ENCODE results near the gene CHRNG. TPM values are rescaled to one million over a fixed set of nuclear protein-coding genes. Genes with fewer than 3 reads are reported as not detected.

The CHRNG gene
- total and polyA plus RNA-seq, 2 experiments from 2014 or later = not detected

DNA sequence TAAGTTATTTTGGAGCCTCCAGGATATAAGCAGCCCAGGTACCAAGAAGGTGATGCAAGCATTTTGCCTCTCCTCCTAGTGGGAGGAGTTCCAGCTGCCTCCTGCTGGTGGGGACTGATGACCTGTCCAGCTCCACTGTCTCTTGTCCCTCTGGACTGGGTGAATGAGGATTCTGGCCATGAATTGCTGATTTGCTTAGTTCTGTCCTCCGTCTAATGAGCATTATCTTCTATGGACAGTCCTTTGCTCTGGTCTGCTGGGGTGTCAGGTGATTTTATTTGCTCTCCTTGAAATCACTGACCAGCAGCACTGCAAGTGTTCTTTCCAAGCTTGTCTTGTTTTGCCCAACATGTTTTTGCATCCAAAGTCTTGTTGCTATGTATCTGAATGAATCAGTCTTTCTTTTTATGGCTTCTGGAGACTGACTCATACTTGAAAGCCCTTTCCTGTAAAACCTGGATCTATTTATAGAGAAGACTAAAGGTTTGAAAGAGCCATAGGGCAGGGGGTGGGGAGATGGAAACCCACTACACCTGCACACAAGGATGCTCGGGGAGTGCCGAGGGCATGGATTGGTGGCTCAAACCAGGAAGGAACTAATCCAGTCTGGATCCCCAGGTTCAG is 53.4 kb downstream of the CHRNG start:
- Mint-ChIP-seq H3K27ac (no peak overlapping the region), H3K27me3 (ENCODE audit: insufficient read depth, low read depth, poor library complexity) (peaks cover 2% of the 10 kb centered on the region), H3K4me3 (no peak overlapping the region), H3K9me3 (peaks cover 8% of the 10 kb centered on the region; the same call in 2 of the 3 replicates), H3K36me3 (ENCODE audit: low read depth) (peaks cover 6% of the 10 kb centered on the region; the same call in 2 of the 3 replicates), H3K4me1 (peaks cover 14% of the 10 kb centered on the region)
- DNase-seq (ENCODE audit: low spot score) (no peak), ATAC-seq (no peak)
- Histone ChIP-seq H3K36me3 (ENCODE audit: insufficient read depth) (no peaks in the 10 kb centered on the region), H3K27me3 (ENCODE audit: insufficient read depth) (no peaks in the 10 kb centered on the region), H3K4me3 (no peak overlapping the region), H3F3A (replicated peaks; ENCODE audit: low read depth) (no peaks in the 10 kb centered on the region), H3K79me2 (replicated peaks; ENCODE audit: insufficient read depth) (no peaks in the 10 kb centered on the region), H3K4me1 (ENCODE audit: insufficient read depth) (peaks cover 8% of the 10 kb centered on the region), H2AFZ (no peak overlapping the region), H3K27ac (ENCODE audit: low read depth) (no peak overlapping the region), H3K4me2 (no peak overlapping the region), H4K20me1 (replicated peaks; ENCODE audit: insufficient read depth) (no peaks in the 10 kb centered on the region), H3K9me2 (ENCODE audit: insufficient read depth) (0 out of 2 replicates have a peak, but pooled peaks cover 8% of the 10 kb centered on the region)
- TF ChIP-seq, protein P1, sequence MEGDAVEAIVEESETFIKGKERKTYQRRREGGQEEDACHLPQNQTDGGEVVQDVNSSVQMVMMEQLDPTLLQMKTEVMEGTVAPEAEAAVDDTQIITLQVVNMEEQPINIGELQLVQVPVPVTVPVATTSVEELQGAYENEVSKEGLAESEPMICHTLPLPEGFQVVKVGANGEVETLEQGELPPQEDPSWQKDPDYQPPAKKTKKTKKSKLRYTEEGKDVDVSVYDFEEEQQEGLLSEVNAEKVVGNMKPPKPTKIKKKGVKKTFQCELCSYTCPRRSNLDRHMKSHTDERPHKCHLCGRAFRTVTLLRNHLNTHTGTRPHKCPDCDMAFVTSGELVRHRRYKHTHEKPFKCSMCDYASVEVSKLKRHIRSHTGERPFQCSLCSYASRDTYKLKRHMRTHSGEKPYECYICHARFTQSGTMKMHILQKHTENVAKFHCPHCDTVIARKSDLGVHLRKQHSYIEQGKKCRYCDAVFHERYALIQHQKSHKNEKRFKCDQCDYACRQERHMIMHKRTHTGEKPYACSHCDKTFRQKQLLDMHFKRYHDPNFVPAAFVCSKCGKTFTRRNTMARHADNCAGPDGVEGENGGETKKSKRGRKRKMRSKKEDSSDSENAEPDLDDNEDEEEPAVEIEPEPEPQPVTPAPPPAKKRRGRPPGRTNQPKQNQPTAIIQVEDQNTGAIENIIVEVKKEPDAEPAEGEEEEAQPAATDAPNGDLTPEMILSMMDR (conservative IDR thresholded peaks at IDR 0.05; ENCODE audit: low read depth in 2 of 2) = peak in 1 of 2 experiments; percentile 19; a peak in 2 of 4 replicates
- no peak for TF ChIP-seq EZH2phosphoT487 (IDR thresholded peaks at IDR 0.05; ENCODE audit: unreplicated experiment)

GRCh38 chr2:232593982-232594381 is 54.5 kb downstream of the CHRNG start:
- Histone ChIP-seq H4K20me1 (replicated peaks; ENCODE audit: insufficient read depth) (no peaks in the 10 kb centered on the region), H3K36me3 (ENCODE audit: insufficient read depth) (no peaks in the 10 kb centered on the region), H3K4me2 (no peak overlapping the region), H3F3A (replicated peaks; ENCODE audit: low read depth) (no peaks in the 10 kb centered on the region), H2AFZ (no peak overlapping the region), H3K9me2 (ENCODE audit: insufficient read depth) (0 out of 2 replicates have a peak, but pooled peaks cover 8% of the 10 kb centered on the region), H3K4me3 (no peak overlapping the region), H3K27ac (ENCODE audit: low read depth) (no peak overlapping the region), H3K27me3 (ENCODE audit: insufficient read depth) (no peaks in the 10 kb centered on the region), H3K4me1 (ENCODE audit: insufficient read depth) (peaks cover 3% of the 10 kb centered on the region), H3K79me2 (replicated peaks; ENCODE audit: insufficient read depth) (no peaks in the 10 kb centered on the region)
- Mint-ChIP-seq H3K36me3 (ENCODE audit: low read depth) (peaks cover 6% of the 10 kb centered on the region; the same call in 2 of the 3 replicates), H3K4me3 (no peak overlapping the region), H3K9me3 (peaks cover 8% of the 10 kb centered on the region; the same call in 2 of the 3 replicates), H3K4me1 (peaks cover 11% of the 10 kb centered on the region), H3K27ac (no peak overlapping the region), H3K27me3 (ENCODE audit: insufficient read depth, low read depth, poor library complexity) (peaks cover 4% of the 10 kb centered on the region)
- no peak for DNase-seq (ENCODE audit: low spot score)
- no peak for ATAC-seq
- no peak for TF ChIP-seq EZH2 (IDR thresholded peaks at IDR 0.05; ENCODE audit: low read depth, unreplicated experiment)
- no peak for TF ChIP-seq CREB1 (CRISPR knock-in tag; IDR thresholded peaks at IDR 0.05; ENCODE audit: low read depth)
- TF ChIP-seq STAT1 (IDR thresholded peaks at IDR 0.05; ENCODE audit: unreplicated experiment) = no peak
- no peak for TF ChIP-seq POLR2AphosphoS5 (IDR thresholded peaks at IDR 0.05; ENCODE audit: low read depth)
- TF ChIP-seq EZH2phosphoT487 (IDR thresholded peaks at IDR 0.05; ENCODE audit: unreplicated experiment) = no peak
- TF ChIP-seq, protein P1 (conservative IDR thresholded peaks at IDR 0.05; ENCODE audit: low read depth in 2 of 2) = no peak
- no peak for TF ChIP-seq ZNF331 (CRISPR knock-in tag; IDR thresholded peaks at IDR 0.05; ENCODE audit: low read depth)
- TF ChIP-seq, protein P2, sequence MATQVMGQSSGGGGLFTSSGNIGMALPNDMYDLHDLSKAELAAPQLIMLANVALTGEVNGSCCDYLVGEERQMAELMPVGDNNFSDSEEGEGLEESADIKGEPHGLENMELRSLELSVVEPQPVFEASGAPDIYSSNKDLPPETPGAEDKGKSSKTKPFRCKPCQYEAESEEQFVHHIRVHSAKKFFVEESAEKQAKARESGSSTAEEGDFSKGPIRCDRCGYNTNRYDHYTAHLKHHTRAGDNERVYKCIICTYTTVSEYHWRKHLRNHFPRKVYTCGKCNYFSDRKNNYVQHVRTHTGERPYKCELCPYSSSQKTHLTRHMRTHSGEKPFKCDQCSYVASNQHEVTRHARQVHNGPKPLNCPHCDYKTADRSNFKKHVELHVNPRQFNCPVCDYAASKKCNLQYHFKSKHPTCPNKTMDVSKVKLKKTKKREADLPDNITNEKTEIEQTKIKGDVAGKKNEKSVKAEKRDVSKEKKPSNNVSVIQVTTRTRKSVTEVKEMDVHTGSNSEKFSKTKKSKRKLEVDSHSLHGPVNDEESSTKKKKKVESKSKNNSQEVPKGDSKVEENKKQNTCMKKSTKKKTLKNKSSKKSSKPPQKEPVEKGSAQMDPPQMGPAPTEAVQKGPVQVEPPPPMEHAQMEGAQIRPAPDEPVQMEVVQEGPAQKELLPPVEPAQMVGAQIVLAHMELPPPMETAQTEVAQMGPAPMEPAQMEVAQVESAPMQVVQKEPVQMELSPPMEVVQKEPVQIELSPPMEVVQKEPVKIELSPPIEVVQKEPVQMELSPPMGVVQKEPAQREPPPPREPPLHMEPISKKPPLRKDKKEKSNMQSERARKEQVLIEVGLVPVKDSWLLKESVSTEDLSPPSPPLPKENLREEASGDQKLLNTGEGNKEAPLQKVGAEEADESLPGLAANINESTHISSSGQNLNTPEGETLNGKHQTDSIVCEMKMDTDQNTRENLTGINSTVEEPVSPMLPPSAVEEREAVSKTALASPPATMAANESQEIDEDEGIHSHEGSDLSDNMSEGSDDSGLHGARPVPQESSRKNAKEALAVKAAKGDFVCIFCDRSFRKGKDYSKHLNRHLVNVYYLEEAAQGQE (IDR thresholded peaks at IDR 0.05; ENCODE audit: unreplicated experiment) = no peak
